Measurements from ENCODE around the gene UBE3D.

Gene UBE3D

DNA sequence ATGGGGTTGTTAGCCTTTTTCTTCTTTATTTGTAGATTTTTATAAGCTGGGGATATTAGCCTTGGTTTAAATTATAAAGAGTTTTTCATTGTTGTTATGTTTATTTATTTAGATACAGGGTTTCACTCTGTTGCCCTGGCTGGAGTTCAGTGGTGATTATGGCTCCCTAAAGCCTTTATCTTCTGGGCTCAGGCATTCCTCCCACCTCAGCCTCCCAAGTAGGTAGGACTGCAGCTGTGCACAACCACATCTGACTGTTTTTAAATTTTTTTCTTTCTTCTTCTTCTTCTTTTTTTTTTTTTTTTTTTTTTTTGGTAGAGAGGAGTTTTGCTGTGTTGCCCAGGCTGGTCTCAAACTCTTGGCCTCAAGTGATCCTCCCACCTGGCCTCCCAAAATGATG is 80.9 kb downstream of the UBE3D start:
- no peak overlapping the region for H3K27ac ChIP-seq (ENCODE audit: extremely low read depth, low read depth, low read length)
- TF ChIP-seq ZNF174 (tag by site-specific recombination; IDR thresholded peaks at IDR 0.05) (no peak), ZNF2 (tag by site-specific recombination; IDR thresholded peaks at IDR 0.05) (0 out of 2 replicates have a peak, but pooled peaks have one; percentile 21)
- ChIA-PET CTCF (interaction anchor here (0.6 kb wide), 1 partner anchor 74 kb away, joined by 3 read pairs; no protein-coding TSS in a partner anchor), POLR2A (no interaction called here)
- H3K36me3 ChIP-seq (ENCODE audit: control insufficient read depth in 2 of 2, insufficient read depth in 1 of 2, low read length in 2 of 2) = no peaks in the 10 kb centered on the region
- peaks cover 8% of the 10 kb centered on the region for H3K4me1 ChIP-seq (ENCODE audit: control insufficient read depth, insufficient read depth, low read length)
- H3K4me3 ChIP-seq (ENCODE audit: low read depth, low read length) = no peak overlapping the region
- H3K9me3 ChIP-seq (ENCODE audit: control insufficient read depth, insufficient read depth, low read depth, low read length) = no peaks in the 10 kb centered on the region

GRCh38 chr6:82980086-82980485 is 85.6 kb downstream of the UBE3D start:
- ChIA-PET CTCF (interaction anchor here (0.7 kb wide), 1 partner anchor 624 kb away, joined by 3 read pairs; no protein-coding TSS in a partner anchor), POLR2A (no interaction called here)
- no peaks in the 10 kb centered on the region for H3K9me3 ChIP-seq (ENCODE audit: control insufficient read depth, insufficient read depth, low read depth, low read length)
- H3K4me1 ChIP-seq (ENCODE audit: control insufficient read depth, insufficient read depth, low read length) = no peaks in the 10 kb centered on the region
- no peak overlapping the region for H3K4me3 ChIP-seq (ENCODE audit: low read depth, low read length)
- H3K27ac ChIP-seq (ENCODE audit: extremely low read depth, low read depth, low read length) = no peak overlapping the region
- TF ChIP-seq ZBTB17 (tag by site-specific recombination; IDR thresholded peaks at IDR 0.05) (no peak), ZNF202 (tag by site-specific recombination; IDR thresholded peaks at IDR 0.05; ENCODE audit: borderline replicate concordance) (no peak), ZNF362 (tag by site-specific recombination; IDR thresholded peaks at IDR 0.05) (no peak), ZNF677 (tag by site-specific recombination; IDR thresholded peaks at IDR 0.05) (no peak), SP2 (tag by site-specific recombination; IDR thresholded peaks at IDR 0.05) (no peak), ZNF623 (tag by site-specific recombination; IDR thresholded peaks at IDR 0.05) (no peak), GLI2 (tag by site-specific recombination; IDR thresholded peaks at IDR 0.05; ENCODE audit: borderline replicate concordance, low read depth) (no peak), SETDB1 (IDR thresholded peaks at IDR 0.05; ENCODE audit: insufficient read length, low read length) (no peak), ZIC2 (tag by site-specific recombination; IDR thresholded peaks at IDR 0.05) (no peak), ZNF571 (tag by site-specific recombination; IDR thresholded peaks at IDR 0.05) (no peak), ZNF580 (tag by site-specific recombination; IDR thresholded peaks at IDR 0.05) (no peak), ZNF629 (tag by site-specific recombination; IDR thresholded peaks at IDR 0.05) (no peak), ZNF785 (tag by site-specific recombination; IDR thresholded peaks at IDR 0.05) (no peak), ZNF19 (tag by site-specific recombination; IDR thresholded peaks at IDR 0.05; ENCODE audit: low read depth) (no peak), ZNF335 (tag by site-specific recombination; conservative IDR thresholded peaks at IDR 0.05) (no peak), ZNF112 (tag by site-specific recombination; IDR thresholded peaks at IDR 0.05) (no peak), ZNF830 (tag by site-specific recombination; IDR thresholded peaks at IDR 0.05; ENCODE audit: low read depth) (no peak)
- TF ChIP-seq, protein P1, sequence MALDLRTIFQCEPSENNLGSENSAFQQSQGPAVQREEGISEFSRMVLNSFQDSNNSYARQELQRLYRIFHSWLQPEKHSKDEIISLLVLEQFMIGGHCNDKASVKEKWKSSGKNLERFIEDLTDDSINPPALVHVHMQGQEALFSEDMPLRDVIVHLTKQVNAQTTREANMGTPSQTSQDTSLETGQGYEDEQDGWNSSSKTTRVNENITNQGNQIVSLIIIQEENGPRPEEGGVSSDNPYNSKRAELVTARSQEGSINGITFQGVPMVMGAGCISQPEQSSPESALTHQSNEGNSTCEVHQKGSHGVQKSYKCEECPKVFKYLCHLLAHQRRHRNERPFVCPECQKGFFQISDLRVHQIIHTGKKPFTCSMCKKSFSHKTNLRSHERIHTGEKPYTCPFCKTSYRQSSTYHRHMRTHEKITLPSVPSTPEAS (tag by site-specific recombination; IDR thresholded peaks at IDR 0.05) = no peak
- H3K36me3 ChIP-seq (ENCODE audit: control insufficient read depth in 2 of 2, insufficient read depth in 1 of 2, low read length in 2 of 2) = no peaks in the 10 kb centered on the region

- POLR2A ChIA-PET = no interaction called here
- Histone ChIP-seq H3K27ac (ENCODE audit: extremely low read depth, low read depth, low read length) (no peak overlapping the region), H3K4me3 (ENCODE audit: low read depth, low read length) (no peak overlapping the region), H3K9me3 (ENCODE audit: control insufficient read depth, insufficient read depth, low read depth, low read length) (no peaks in the 10 kb centered on the region), H3K36me3 (ENCODE audit: control insufficient read depth in 2 of 2, insufficient read depth in 1 of 2, low read length in 2 of 2) (no peaks in the 10 kb centered on the region), H3K4me1 (ENCODE audit: control insufficient read depth, insufficient read depth, low read length) (no peaks in the 10 kb centered on the region)
- CTCF ChIA-PET = interaction anchor here (0.6 kb wide), 1 partner anchor 16 kb away, joined by 4 read pairs; no protein-coding TSS in a partner anchor
- TF ChIP-seq ZNF473 (tag by site-specific recombination; IDR thresholded peaks at IDR 0.05) (no peak), ZNF76 (tag by site-specific recombination; IDR thresholded peaks at IDR 0.05; ENCODE audit: borderline replicate concordance, low read depth) (no peak), ZNF214 (tag by site-specific recombination; IDR thresholded peaks at IDR 0.05; ENCODE audit: borderline replicate concordance) (no peak), IKZF3 (tag by site-specific recombination; IDR thresholded peaks at IDR 0.05) (no peak), ZNF585B (tag by site-specific recombination; IDR thresholded peaks at IDR 0.05) (no peak), ZNF549 (tag by site-specific recombination; IDR thresholded peaks at IDR 0.05) (no peak), ZFP3 (tag by site-specific recombination; IDR thresholded peaks at IDR 0.05; ENCODE audit: low read depth) (no peak), MEIS1 (CRISPR knock-in tag; IDR thresholded peaks at IDR 0.05; ENCODE audit: borderline replicate concordance) (no peak)
- TF ChIP-seq, protein P2, sequence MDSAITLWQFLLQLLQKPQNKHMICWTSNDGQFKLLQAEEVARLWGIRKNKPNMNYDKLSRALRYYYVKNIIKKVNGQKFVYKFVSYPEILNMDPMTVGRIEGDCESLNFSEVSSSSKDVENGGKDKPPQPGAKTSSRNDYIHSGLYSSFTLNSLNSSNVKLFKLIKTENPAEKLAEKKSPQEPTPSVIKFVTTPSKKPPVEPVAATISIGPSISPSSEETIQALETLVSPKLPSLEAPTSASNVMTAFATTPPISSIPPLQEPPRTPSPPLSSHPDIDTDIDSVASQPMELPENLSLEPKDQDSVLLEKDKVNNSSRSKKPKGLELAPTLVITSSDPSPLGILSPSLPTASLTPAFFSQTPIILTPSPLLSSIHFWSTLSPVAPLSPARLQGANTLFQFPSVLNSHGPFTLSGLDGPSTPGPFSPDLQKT (IDR thresholded peaks at IDR 0.05; ENCODE audit: borderline replicate concordance, low read depth, low read length) = no peak
- TF ChIP-seq, protein P3, sequence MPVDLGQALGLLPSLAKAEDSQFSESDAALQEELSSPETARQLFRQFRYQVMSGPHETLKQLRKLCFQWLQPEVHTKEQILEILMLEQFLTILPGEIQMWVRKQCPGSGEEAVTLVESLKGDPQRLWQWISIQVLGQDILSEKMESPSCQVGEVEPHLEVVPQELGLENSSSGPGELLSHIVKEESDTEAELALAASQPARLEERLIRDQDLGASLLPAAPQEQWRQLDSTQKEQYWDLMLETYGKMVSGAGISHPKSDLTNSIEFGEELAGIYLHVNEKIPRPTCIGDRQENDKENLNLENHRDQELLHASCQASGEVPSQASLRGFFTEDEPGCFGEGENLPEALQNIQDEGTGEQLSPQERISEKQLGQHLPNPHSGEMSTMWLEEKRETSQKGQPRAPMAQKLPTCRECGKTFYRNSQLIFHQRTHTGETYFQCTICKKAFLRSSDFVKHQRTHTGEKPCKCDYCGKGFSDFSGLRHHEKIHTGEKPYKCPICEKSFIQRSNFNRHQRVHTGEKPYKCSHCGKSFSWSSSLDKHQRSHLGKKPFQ (tag by site-specific recombination; IDR thresholded peaks at IDR 0.05) = no peak
Observed at GRCh38 chr6:82979657-82980056, 86.0 kb downstream of the UBE3D start.

All from HEK293 (cell line).